Activated CD8-positive, alpha-beta memory T cell treated with anti-CD3 and anti-CD28 coated beads for 48 hours (primary cell): Measurements from ENCODE around the gene CLSTN2.

Source experiments
- DNase-seq, 3 experiments: peaks; one replicate each; pipeline ENCODE4 v3.0.0-alpha.2; 2020; ENCODE audit warnings: low read depth in 2 of 3, low spot score in 2 of 3

The CLSTN2 gene

DNA sequence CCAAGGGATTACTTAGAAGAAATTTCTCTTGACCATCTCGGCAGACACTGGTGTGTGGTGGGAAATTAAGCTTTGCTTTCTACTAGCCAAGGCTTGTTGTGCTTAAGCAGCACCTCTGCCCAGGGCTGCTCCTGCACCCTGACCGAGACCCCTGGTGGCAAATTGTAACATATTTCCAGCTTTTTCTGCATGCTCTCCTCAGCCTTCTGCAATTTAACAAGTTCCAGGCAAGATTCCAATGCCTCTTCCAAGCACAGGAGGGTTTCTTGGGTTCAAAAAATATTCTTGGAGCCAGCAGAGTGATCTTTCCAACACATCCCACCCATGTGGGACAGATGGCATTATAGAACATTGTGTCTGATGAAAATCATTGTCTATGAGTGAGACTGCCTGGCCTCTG, 210.5 kb downstream of the CLSTN2 start:
- DNase-seq = no peak

DNA sequence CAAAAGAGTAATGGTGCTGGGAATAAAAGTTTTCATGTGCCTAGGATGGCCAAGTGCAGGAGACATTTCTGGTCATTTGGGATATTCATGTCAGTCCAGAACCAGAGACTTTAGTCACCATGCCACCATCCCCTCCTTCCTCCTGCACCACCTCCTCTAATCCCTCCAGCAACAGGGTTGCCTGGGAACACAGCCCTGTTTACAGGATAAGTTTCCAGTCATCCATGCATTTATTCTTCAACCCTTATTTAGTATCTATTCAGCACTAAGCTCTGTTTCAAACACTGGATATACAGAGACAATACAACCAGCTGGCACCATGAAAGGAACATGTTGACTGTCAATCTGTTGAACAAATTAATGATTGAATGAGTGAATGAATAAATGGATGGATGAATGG, 211.7 kb downstream of the CLSTN2 start:
- no peak for DNase-seq

DNA sequence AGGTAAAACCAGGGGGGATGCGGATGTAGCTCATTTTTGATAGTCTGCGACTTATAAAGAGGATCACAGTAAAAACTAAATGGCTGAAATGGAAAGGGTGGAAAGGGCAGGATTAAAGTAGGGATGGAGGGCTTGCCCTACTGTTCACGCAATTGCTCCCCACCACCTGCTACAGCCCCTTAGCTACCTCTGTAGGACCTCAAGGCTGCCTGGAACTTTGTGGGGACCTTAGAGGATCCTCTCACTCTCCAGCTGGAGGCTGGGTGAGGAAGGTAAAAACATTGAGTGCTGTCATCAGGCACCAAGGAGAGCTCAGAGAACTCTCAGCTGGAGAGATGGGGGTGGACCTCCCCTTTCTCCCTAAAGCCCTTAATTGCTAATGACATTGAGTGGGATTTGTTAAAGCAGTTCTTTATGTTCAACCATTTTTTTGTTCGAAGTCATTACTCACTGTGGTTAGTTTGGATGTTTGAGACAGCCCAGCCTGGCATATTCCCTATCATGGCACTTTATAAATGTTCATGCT, 213.0 kb downstream of the CLSTN2 start:
- DNase-seq = no peak

DNA sequence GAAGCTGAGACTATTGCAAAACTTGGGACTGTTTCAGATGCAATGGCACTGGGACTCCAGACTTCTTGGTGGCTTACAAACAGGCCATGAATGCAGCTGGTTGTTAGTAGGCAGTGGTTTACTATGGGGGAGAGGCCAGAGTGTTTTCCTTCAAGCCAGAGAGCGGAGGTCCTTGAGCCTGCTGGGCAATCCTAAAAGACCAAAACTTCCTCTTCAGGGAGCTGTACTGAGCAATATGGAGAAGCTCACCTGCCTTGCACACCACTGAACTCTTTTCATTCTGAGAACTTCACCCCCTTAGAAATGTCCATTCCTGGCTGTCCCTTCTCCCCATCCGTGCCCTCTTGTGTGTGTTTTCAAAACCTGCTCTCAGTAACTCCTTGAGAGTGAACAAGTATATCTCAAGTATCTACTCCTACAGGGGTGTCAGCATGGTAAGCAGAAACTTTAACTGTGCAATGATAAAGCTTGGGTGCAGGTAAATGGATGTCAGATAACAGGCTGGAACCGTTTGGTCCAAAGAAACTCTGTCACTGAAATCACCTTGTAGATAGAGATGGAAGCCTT, 213.9 kb downstream of the CLSTN2 start:
- DNase-seq = no peak

DNA sequence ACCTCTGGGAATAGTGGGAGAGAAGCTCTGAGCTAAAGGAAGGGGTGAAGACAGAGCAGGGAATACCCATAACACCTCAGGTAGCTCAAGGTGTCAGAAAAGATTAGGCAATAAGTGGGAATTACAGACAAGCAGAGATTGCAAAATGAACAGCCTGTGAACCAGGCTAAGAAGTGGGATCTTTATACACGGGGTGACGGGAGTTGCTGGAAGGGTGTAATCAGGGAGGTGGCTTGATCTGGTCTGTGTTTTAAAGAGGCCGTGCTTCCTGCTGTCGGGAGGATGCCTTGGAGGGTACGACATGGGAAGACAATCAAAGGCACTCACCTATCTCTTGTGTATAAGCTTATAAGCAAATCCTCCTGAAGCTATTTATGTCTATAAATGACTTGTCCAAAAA, 216.3 kb downstream of the CLSTN2 start:
- DNase-seq = no peak

- no peak for DNase-seq
Observed at GRCh38 chr3:140152851-140153639, 218.1 kb downstream of the CLSTN2 start.

- DNase-seq = no peak
Observed at GRCh38 chr3:140153736-140154135, 218.8 kb downstream of the CLSTN2 start.

GRCh38 chr3:140157161-140157560, 222.2 kb downstream of the CLSTN2 start:
- DNase-seq = no peak

DNA sequence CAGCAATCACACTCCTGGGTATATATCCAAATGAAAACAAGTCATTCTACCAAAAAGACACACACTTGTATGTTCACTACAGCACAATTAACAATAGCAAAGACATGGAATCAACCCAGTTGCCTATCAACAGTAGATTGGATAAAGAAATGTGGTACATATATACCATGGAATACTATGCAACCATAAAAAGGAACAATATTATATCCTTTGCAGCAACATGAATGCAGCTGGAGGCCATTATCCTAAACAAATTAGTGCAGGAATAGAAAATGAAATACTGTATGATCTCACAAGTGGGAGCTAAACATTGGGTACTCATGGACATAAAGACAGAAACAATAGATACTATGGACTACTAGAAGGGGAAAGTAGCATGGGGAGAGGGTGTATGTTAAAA, 224.7 kb downstream of the CLSTN2 start:
- DNase-seq = no peak

DNA sequence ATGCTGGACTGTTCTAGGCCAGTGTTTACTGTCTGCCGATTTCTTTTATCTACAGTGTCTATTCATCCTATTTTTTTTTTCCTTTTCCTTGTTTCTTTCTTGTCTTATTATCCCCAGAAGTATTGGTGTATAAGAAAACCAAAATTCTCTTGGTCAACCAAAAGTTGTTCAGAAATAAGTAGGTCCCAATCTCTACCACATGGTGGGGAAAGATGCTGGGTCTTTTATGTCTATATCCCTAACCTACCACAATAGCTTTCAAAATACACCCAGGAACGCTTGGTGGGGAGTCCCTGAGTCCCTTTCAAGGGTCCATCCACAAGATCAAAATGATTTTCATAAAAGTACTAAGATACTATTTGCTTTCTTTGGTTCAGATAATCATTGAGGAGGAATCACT, 225.6 kb downstream of the CLSTN2 start:
- no peak for DNase-seq

GRCh38 chr3:140162551-140162950, 227.6 kb downstream of the CLSTN2 start:
- no peak for DNase-seq

DNA sequence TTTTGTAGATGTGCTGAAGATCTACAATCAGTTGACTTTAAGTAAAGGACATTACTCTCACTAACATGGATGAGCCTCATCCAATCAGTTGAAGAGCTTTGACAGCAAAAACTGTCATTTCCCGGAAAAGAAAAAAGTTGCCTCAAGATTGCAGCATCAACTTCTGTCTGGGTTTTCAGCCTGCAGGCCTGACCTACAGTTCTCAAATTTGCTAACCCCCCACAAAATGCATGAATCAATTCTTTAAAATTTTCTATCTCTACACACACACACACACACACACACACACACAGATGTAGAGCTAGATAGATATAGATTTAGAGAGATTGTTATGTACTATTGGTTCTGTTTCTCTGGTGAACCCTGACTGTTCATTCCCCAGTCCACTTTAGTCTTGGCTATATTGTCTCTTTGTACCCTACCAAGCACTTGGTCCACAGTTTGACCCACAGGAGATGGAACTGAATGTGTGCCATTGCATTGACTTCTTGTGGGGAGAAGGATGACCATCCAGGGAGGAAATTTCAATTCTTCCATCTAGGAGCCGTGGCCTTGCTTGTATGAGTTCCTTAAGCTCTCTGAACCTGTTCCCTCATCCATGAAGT, 228.3 kb downstream of the CLSTN2 start:
- no peak for DNase-seq

- DNase-seq = no peak
Observed at GRCh38 chr3:140164156-140164555, 229.2 kb downstream of the CLSTN2 start.

- no peak for DNase-seq
Observed at GRCh38 chr3:140164922-140165590, 230.1 kb downstream of the CLSTN2 start.

DNA sequence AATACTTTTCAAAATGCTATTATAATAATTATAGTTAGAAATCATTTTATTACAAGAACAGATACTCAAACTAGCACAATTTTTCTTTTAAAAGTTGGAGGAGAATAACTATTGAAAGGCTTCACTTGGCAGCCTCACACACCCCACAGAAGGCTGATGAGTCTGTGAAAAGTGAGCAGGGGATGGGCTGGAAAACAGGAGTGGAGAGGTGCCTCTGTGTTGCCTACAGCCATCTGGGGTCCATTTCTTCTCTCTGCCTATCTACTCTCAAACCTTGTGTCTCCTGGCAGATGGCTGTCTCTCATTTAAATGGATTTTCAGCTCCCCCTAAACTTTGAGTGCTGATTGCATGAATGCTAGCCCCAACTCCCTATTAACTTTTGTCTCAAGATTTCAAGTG, 230.8 kb downstream of the CLSTN2 start:
- DNase-seq = no peak

- DNase-seq = no peak
Observed at GRCh38 chr3:140166861-140167599, 232.0 kb downstream of the CLSTN2 start.

- no peak for DNase-seq
Observed at GRCh38 chr3:140167600-140168281, 232.8 kb downstream of the CLSTN2 start.

- DNase-seq = no peak
Observed at GRCh38 chr3:140170612-140171011, 235.6 kb downstream of the CLSTN2 start.

DNA sequence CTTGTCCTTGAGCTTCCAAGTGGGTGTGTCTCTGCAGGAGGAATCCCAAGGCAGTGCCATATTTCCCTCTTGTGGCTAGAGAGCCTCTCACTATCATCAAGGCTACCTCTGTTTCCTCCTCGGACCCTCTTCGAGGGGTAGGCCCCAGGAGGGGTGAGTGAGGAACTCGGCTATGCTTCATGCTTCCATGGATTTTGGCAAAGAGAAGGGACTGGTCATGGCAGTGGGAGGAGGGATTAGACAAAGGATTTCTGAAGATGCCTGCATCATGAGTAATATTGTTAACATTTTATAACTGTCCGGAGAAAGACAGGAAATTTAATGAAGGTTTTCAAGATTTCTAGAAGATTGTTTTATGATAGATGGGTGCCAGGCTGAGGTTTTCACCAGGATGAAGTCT, 241.5 kb downstream of the CLSTN2 start:
- DNase-seq = no peak

GRCh38 chr3:140177943-140178342, 243.0 kb downstream of the CLSTN2 start:
- DNase-seq = no peak

DNA sequence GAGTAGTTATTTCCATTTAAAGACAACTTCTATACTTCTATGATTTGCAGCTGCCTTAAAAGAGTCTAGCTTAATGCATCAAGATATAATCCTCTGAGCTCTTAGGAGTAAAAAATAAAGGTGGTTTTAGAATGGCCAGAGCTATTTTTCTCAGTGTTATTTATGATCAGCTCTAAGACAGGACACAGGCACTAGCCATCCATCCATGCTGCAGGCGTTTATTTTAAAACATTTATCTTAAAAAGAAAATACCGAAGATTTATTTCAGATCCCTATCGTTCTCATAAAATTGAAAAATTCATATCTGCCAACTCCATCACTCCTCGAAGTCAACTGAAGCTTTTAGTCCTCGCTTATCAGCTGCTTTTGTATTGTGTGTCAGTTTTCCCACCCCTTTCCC, 243.5 kb downstream of the CLSTN2 start:
- no peak for DNase-seq
